T-cell (primary cell): Measurements from ENCODE around the gene SLCO3A1. TPM values are rescaled to one million over a fixed set of nuclear protein-coding genes. Genes with fewer than 3 reads are reported as not detected.

Experiments used
- ATAC-seq, 4 experiments: fragments of 200-7000 bp in 3 of 4; fragments of 150-1000 bp in 1 of 4; cut with Tn5 transposase; replicated peaks in 1 of 4; 1 replicate in 3 of 4; 2 replicates in 1 of 4; pipeline ENCODE4 v1.10.0; 2021; ENCODE audit warnings: moderate library complexity in 3 of 4, mild to moderate bottlenecking in 2 of 4, moderate number of reproducible peaks in 1 of 4
- CTCF ChIA-PET, 2 donors: fragments of 300-600 bp; sonication (Branson Sonifier 250); formaldehyde crosslinking; loops; one replicate each; lab custom pipeline; 2022; ENCODE audit warnings: antibody characterized with exemption in 2 of 2; lab: Charles Lee
- POLR2A ChIA-PET, 2 donors: fragments of 300-600 bp; sonication (Branson Sonifier 250); formaldehyde crosslinking; loops; one replicate each; lab custom pipeline; 2022; ENCODE audit warnings: antibody characterized with exemption in 2 of 2; lab: Charles Lee
- DNase-seq, 35 experiments: peaks; one replicate each; pipeline versions ENCODE4 v3.0.0 to v3.0.0-alpha.2; 2013 to 2023
- H3K27ac ChIP-seq: one replicate; pipeline ENCODE4 v1.5.1; 2013; ENCODE audit warnings: low read length
- H3K27me3 ChIP-seq, 2 experiments: replicated peaks in 1 of 2; 1 replicate in 1 of 2; 2 replicates in 1 of 2; pipeline versions ENCODE4 v1.6.1 to v1.7.0; 2013; ENCODE audit warnings: low read length in 1 of 2, mixed read lengths in 1 of 2; ENCODE audit not compliant: control insufficient read depth in 2 of 2, insufficient read depth in 2 of 2; ENCODE audit errors: extremely low read depth in 1 of 2
- H3K36me3 ChIP-seq, 2 donors: 1 replicate in 1 of 2; 2 replicates in 1 of 2; pipeline versions ENCODE4 v1.6.1 to v1.7.0; 2013; ENCODE audit warnings: low read length in 1 of 2; ENCODE audit not compliant: control insufficient read depth in 2 of 2, insufficient read depth in 1 of 2; ENCODE audit errors: extremely low read depth in 1 of 2
- H3K4me1 ChIP-seq, 2 experiments: 1 replicate in 1 of 2; 2 replicates in 1 of 2; pipeline versions ENCODE4 v1.6.1 to v1.7.0; 2013; ENCODE audit warnings: low read length in 2 of 2, mixed read lengths in 1 of 2; ENCODE audit not compliant: insufficient read depth in 2 of 2, control insufficient read depth in 1 of 2; ENCODE audit errors: extremely low read depth in 1 of 2
- H3K4me3 ChIP-seq, 2 donors: 1 replicate in 1 of 2; 2 replicates in 1 of 2; pipeline versions ENCODE4 v1.5.1 to v1.7.0; 2013; ENCODE audit warnings: mild to moderate bottlenecking in 2 of 2, low read length in 1 of 2, moderate library complexity in 1 of 2; ENCODE audit not compliant: control insufficient read depth in 1 of 2; ENCODE audit errors: extremely low read depth in 1 of 2
- H3K9me3 ChIP-seq: 2 replicates; pipeline ENCODE4 v1.7.0; 2013
- H3K27ac Mint-ChIP-seq, 2 donors: one replicate each; pipeline ENCODE4 v1.8.0; 2020 to 2021; ENCODE audit warnings: mild to moderate bottlenecking in 2 of 2, mixed read lengths in 2 of 2
- H3K27me3 Mint-ChIP-seq, 2 donors: one replicate each; pipeline ENCODE4 v1.8.0; 2021 to 2022; ENCODE audit warnings: mixed read lengths in 2 of 2
- H3K36me3 Mint-ChIP-seq: one replicate; pipeline ENCODE4 v1.8.0; 2021; ENCODE audit warnings: mixed read lengths
- H3K4me1 Mint-ChIP-seq, 3 donors: one replicate each; pipeline ENCODE4 v1.8.0; 2020 to 2022; ENCODE audit warnings: mixed read lengths in 3 of 3, mild to moderate bottlenecking in 1 of 3
- H3K4me3 Mint-ChIP-seq, 3 donors: one replicate each; pipeline ENCODE4 v1.8.0; 2020 to 2022; ENCODE audit warnings: mild to moderate bottlenecking in 3 of 3, mixed read lengths in 3 of 3, moderate library complexity in 3 of 3
- H3K9me3 Mint-ChIP-seq, 3 donors: one replicate each; pipeline ENCODE4 v1.8.0; 2020 to 2022; ENCODE audit warnings: mixed read lengths in 3 of 3
- WGBS: methylation state at CpG from one replicate; pipeline ENCODE4 v1.1.5; 2013; ENCODE audit warnings: missing lambda C conversion rate; ENCODE audit not compliant: insufficient coverage; 5-methylcytosine and 5-hydroxymethylcytosine counted together
- total RNA-seq, 35 experiments: library from RNA in 6 of 35; stranded (reverse) in 6 of 35; fragments of 120-200 nt in 1 of 35; gene quantifications; one replicate each; pipeline versions ENCODE4 v1.2.1 to v1.2.4 and lab custom pipeline; 2013 to 2026

Gene SLCO3A1
- total RNA-seq, 5 donors from 2014 or later (not counting 1 experiment from before 2014, with no cell fraction given), result 26.2 to 52.2 (median 38.7) TPM

DNA sequence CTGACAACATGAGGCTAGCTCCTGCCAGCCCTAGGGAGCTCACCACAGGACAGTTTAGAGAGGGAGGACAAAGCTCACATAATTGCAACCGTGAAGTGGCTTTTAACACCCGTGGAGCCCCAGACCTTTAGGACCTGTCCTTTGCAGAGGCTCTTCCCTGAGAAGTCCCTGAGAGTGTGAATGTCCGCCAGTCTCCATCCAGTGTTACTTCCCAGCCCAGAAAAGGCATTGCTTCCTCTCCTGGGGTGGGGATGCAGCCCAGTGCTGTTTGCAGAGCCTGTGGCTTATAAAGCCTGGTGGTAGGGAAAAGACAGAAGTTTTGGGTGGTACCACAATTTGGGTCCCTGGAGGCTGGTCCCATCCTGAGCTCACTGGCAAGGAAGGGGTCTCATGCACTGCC lies 182.0 kb downstream of the SLCO3A1 start:
- no CpG with 5 or more reads among the region's 3 CpGs for WGBS
- Mint-ChIP-seq H3K27me3 (no peaks in the 10 kb centered on the region), H3K9me3 (peaks cover 6 to 14% (median 6%) of the 10 kb centered on the region in 3 donors), H3K27ac (no peak overlapping the region), H3K4me3 (no peak overlapping the region), H3K36me3 (peaks cover 11% of the 10 kb centered on the region), H3K4me1 (peaks cover 19 to 45% (median 24%) of the 10 kb centered on the region in 3 donors)
- H3K36me3 ChIP-seq, result no peaks in the 10 kb centered on the region
- no peak overlapping the region for H3K4me3 ChIP-seq
- CTCF ChIA-PET, result no interaction called here
- no peak overlapping the region for H3K27ac ChIP-seq
- ATAC-seq (no peak), DNase-seq (no peak)
- POLR2A ChIA-PET, result no interaction called here
- no peaks in the 10 kb centered on the region for H3K27me3 ChIP-seq
- H3K4me1 ChIP-seq, result peaks cover 0 to 11% of the 10 kb centered on the region in 2 experiments
- no peaks in the 10 kb centered on the region for H3K9me3 ChIP-seq

- Mint-ChIP-seq H3K27ac (no peak overlapping the region), H3K9me3 (peaks cover 6 to 14% (median 6%) of the 10 kb centered on the region in 3 donors), H3K36me3 (peaks cover 11% of the 10 kb centered on the region), H3K4me1 (peaks cover 19 to 46% (median 24%) of the 10 kb centered on the region in 3 donors), H3K4me3 (no peak overlapping the region), H3K27me3 (no peaks in the 10 kb centered on the region)
- peaks cover 0 to 11% of the 10 kb centered on the region in 2 experiments for H3K4me1 ChIP-seq
- POLR2A ChIA-PET, result no interaction called here
- H3K36me3 ChIP-seq, result no peaks in the 10 kb centered on the region
- WGBS, result 33% methylated on average over 1 of the region's 2 CpGs
- H3K9me3 ChIP-seq, result no peaks in the 10 kb centered on the region
- no peaks in the 10 kb centered on the region for H3K27me3 ChIP-seq
- CTCF ChIA-PET, result no interaction called here
- DNase-seq (no peak), ATAC-seq (no peak)
- H3K4me3 ChIP-seq, result no peak overlapping the region
- no peak overlapping the region for H3K27ac ChIP-seq
Measured at GRCh38 chr15:92035961-92036360, 182.5 kb downstream of the SLCO3A1 start.

GRCh38 chr15:92037491-92037890 lies 184.0 kb downstream of the SLCO3A1 start:
- Mint-ChIP-seq H3K27ac (no peak overlapping the region), H3K27me3 (no peaks in the 10 kb centered on the region), H3K36me3 (peaks cover 7% of the 10 kb centered on the region), H3K4me3 (no peak overlapping the region), H3K9me3 (peaks cover 6 to 14% (median 6%) of the 10 kb centered on the region in 3 donors), H3K4me1 (peaks cover 18 to 49% (median 31%) of the 10 kb centered on the region in 3 donors)
- CTCF ChIA-PET, result interaction anchor here in 1 of 2 donors (0.5 kb wide), 1 partner anchor 767 kb away, joined by 3 read pairs; no protein-coding TSS in a partner anchor
- DNase-seq (no peak), ATAC-seq (no peak)
- Histone ChIP-seq H3K27ac (no peak overlapping the region), H3K9me3 (no peaks in the 10 kb centered on the region), H3K36me3 (no peaks in the 10 kb centered on the region), H3K27me3 (no peaks in the 10 kb centered on the region), H3K4me1 (peaks cover 0 to 5% of the 10 kb centered on the region in 2 experiments), H3K4me3 (no peak overlapping the region)
- 50% methylated on average over 1 of the region's 1 CpG for WGBS
- POLR2A ChIA-PET, result no interaction called here

- Mint-ChIP-seq H3K9me3 (peaks cover 6 to 14% (median 6%) of the 10 kb centered on the region in 3 donors), H3K4me3 (no peak overlapping the region), H3K27ac (no peak overlapping the region), H3K27me3 (no peaks in the 10 kb centered on the region), H3K36me3 (no peaks in the 10 kb centered on the region), H3K4me1 (peaks cover 37 to 51% (median 41%) of the 10 kb centered on the region in 3 donors)
- H3K9me3 ChIP-seq, result no peaks in the 10 kb centered on the region
- ATAC-seq (no peak), DNase-seq (no peak)
- ChIA-PET POLR2A (no interaction called here), CTCF (no interaction called here)
- no peak overlapping the region for H3K4me3 ChIP-seq
- H3K27ac ChIP-seq, result no peak overlapping the region
- peaks cover 0 to 2% of the 10 kb centered on the region in 2 experiments for H3K4me1 ChIP-seq
- no CpG with 5 or more reads among the region's 1 CpG for WGBS
- no peaks in the 10 kb centered on the region for H3K36me3 ChIP-seq
- no peaks in the 10 kb centered on the region for H3K27me3 ChIP-seq
Measured at GRCh38 chr15:92040350-92040749, 186.8 kb downstream of the SLCO3A1 start.

DNA sequence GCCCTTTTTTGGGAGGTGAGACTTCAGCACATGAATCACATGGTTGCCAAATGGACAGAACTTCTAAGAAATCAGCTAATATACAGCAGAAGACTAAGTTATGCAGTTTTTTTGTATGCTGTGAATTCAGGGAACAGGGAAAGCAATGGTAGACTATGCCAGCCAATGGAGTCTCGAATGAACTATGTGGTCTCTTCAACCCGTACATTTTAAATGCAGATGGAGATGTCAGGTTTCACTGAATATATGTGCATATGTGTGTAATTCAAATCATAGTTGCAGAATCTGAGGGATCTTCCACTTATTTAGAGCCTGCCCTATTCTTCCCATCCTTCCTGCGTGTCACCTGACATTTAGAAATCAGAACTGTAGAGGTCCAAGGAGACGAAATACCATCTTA lies 187.9 kb downstream of the SLCO3A1 start:
- Histone ChIP-seq H3K27ac (no peak overlapping the region), H3K4me1 (no peaks in the 10 kb centered on the region), H3K9me3 (no peaks in the 10 kb centered on the region), H3K27me3 (no peaks in the 10 kb centered on the region), H3K36me3 (no peaks in the 10 kb centered on the region), H3K4me3 (no peak overlapping the region)
- Mint-ChIP-seq H3K9me3 (peaks cover 6 to 14% (median 6%) of the 10 kb centered on the region in 3 donors), H3K27ac (no peak overlapping the region), H3K4me3 (no peak overlapping the region), H3K27me3 (no peaks in the 10 kb centered on the region), H3K4me1 (peaks cover 39 to 55% (median 41%) of the 10 kb centered on the region in 3 donors), H3K36me3 (no peaks in the 10 kb centered on the region)
- WGBS, result 100% methylated on average over 2 of the region's 4 CpGs
- POLR2A ChIA-PET, result interaction anchor here (0.6 to 0.7 kb wide), 2 partner anchors 27 to 190 kb away, joined by 5 to 6 read pairs; no protein-coding TSS in a partner anchor
- DNase-seq (no peak), ATAC-seq (no peak)
- CTCF ChIA-PET, result interaction anchor here in 1 of 2 donors (0.7 kb wide), 1 partner anchor 190 kb away, joined by 5 read pairs; no protein-coding TSS in a partner anchor

- Mint-ChIP-seq H3K4me1 (peaks cover 44 to 58% (median 47%) of the 10 kb centered on the region in 3 donors), H3K27ac (no peak overlapping the region), H3K9me3 (peaks cover 3 to 9% (median 6%) of the 10 kb centered on the region in 3 donors), H3K27me3 (no peaks in the 10 kb centered on the region), H3K4me3 (no peak overlapping the region), H3K36me3 (no peaks in the 10 kb centered on the region)
- no peak for ATAC-seq
- Histone ChIP-seq H3K27ac (no peak overlapping the region), H3K27me3 (no peaks in the 10 kb centered on the region), H3K4me1 (no peaks in the 10 kb centered on the region), H3K4me3 (no peak overlapping the region), H3K9me3 (no peaks in the 10 kb centered on the region), H3K36me3 (no peaks in the 10 kb centered on the region)
- POLR2A ChIA-PET, result no interaction called here
- 49% methylated on average over 2 of the region's 3 CpGs for WGBS
- no peak for DNase-seq
- CTCF ChIA-PET, result no interaction called here
Measured at GRCh38 chr15:92043283-92043682, 189.8 kb downstream of the SLCO3A1 start.
